Measurements from ENCODE around the gene OR2K2.

DNA sequence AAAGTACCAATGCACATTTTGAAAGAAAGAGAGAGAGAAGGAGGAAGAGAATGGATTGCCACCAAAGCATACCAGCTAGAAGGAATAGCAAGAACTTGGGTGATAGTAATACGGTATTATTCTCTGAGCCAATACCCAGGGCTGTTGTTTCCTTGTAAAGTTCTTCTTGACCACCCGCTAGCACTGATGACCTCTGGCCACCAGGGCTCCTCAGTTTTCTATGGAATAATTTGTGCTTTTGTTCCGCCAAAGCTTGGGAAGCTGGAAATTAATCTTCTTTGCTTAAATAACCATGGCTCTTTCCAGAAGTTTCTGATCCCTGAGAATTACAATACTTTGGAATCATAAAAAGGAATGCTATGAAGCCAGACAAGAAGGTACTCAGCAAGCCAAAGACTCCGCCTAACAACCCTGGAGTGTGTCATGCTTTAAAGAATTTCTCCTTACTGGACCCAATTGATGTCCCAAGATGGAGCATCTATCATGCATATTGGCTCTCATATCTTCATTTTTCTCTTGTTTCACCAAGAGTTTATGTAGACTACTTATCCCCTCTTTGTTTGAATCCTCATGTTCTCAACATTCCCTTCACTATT is 29.8 kb downstream of the OR2K2 start:
- TF ChIP-seq, protein P1, sequence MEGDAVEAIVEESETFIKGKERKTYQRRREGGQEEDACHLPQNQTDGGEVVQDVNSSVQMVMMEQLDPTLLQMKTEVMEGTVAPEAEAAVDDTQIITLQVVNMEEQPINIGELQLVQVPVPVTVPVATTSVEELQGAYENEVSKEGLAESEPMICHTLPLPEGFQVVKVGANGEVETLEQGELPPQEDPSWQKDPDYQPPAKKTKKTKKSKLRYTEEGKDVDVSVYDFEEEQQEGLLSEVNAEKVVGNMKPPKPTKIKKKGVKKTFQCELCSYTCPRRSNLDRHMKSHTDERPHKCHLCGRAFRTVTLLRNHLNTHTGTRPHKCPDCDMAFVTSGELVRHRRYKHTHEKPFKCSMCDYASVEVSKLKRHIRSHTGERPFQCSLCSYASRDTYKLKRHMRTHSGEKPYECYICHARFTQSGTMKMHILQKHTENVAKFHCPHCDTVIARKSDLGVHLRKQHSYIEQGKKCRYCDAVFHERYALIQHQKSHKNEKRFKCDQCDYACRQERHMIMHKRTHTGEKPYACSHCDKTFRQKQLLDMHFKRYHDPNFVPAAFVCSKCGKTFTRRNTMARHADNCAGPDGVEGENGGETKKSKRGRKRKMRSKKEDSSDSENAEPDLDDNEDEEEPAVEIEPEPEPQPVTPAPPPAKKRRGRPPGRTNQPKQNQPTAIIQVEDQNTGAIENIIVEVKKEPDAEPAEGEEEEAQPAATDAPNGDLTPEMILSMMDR (IDR thresholded peaks at IDR 0.05) = no peak
- TF ChIP-seq POLR2AphosphoS5 (IDR thresholded peaks at IDR 0.05) (no peak), EP300 (IDR thresholded peaks at IDR 0.05) (no peak), POLR2A (IDR thresholded peaks at IDR 0.05; ENCODE audit: low read depth) (no peak)
